ENCODE results near the gene PRKCG. TPM values are rescaled to one million over a fixed set of nuclear protein-coding genes. Genes with fewer than 3 reads are reported as not detected.
"Not testable (repeated sequence)": the region's sequence is repeated elsewhere in the genome, so short reads cannot be mapped to it uniquely, and the experiment has no call there.

PRKCG gene
- polyA plus RNA-seq (2011; rRNA removed), result 0.09 and 0.14 TPM in 2 replicates
- polyA minus RNA-seq (2011; rRNA and poly(A)+ RNA removed), result not detected in 2 replicates

- no peak within 1 kb of the TSS for H3K27ac ChIP-seq (ENCODE audit: low read depth, low read length)
- no peak for DNase-seq (ENCODE audit: low read depth, low spot score)
- ChIA-PET POLR2A (no interaction called here), CTCF (interaction anchor here (0.6 to 1.6 kb wide), 5 partner anchors 121 to 437 kb away, joined by 3 to 8 read pairs (median 4); no protein-coding TSS in a partner anchor)
- peak within 1 kb of the TSS; percentile 53 for H3K4me3 ChIP-seq (ENCODE audit: low read depth, low read length)
- H3K9me3 ChIP-seq (ENCODE audit: control insufficient read depth, insufficient read depth, low read length), result no peaks in the 10 kb centered on the region; the same call in 1 of the 2 replicates
- peaks cover 42% of the 10 kb centered on the region for H3K27me3 ChIP-seq (ENCODE audit: control insufficient read depth, insufficient read depth, low read length)
- TF ChIP-seq CTCF (IDR thresholded peaks at IDR 0.05; ENCODE audit: low read depth, low read length), result peak; percentile 53
Measured at GRCh38 chr19:53881482-53882390, at the start of gene PRKCG. PRKCG (plus strand) TSS chr19:53882197; CDS start chr19:53882495, 298 bp downstream.

GRCh38 chr19:53832861-53833260 is 49.1 kb upstream of the PRKCG start:
- H3K4me3 ChIP-seq (ENCODE audit: low read depth, low read length); H3K9me3 ChIP-seq (ENCODE audit: control insufficient read depth, insufficient read depth, low read length); CTCF ChIA-PET; POLR2A ChIA-PET; H3K27me3 ChIP-seq (ENCODE audit: control insufficient read depth, insufficient read depth, low read length); DNase-seq (ENCODE audit: low read depth, low spot score); H3K27ac ChIP-seq (ENCODE audit: low read depth, low read length): not testable (repeated sequence)

- DNase-seq (ENCODE audit: low read depth, low spot score); H3K9me3 ChIP-seq (ENCODE audit: control insufficient read depth, insufficient read depth, low read length); CTCF ChIA-PET; H3K4me3 ChIP-seq (ENCODE audit: low read depth, low read length); H3K27ac ChIP-seq (ENCODE audit: low read depth, low read length); POLR2A ChIA-PET; H3K27me3 ChIP-seq (ENCODE audit: control insufficient read depth, insufficient read depth, low read length): not testable (repeated sequence)
Measured at GRCh38 chr19:53838446-53838845, 43.6 kb upstream of the PRKCG start.

GRCh38 chr19:53840241-53840640 is 41.8 kb upstream of the PRKCG start:
- H3K9me3 ChIP-seq (ENCODE audit: control insufficient read depth, insufficient read depth, low read length); DNase-seq (ENCODE audit: low read depth, low spot score); H3K27ac ChIP-seq (ENCODE audit: low read depth, low read length); H3K27me3 ChIP-seq (ENCODE audit: control insufficient read depth, insufficient read depth, low read length); H3K4me3 ChIP-seq (ENCODE audit: low read depth, low read length): not testable (repeated sequence)
- ChIA-PET POLR2A (interaction anchor here (0.6 to 0.9 kb wide), 2 partner anchors 36 to 183 kb away, joined by 4 to 8 read pairs; no protein-coding TSS in a partner anchor), CTCF (interaction anchor here (0.7 to 1.9 kb wide), 7 partner anchors 10 to 231 kb away, joined by 3 to 21 read pairs (median 5); no protein-coding TSS in a partner anchor)

- H3K27ac ChIP-seq (ENCODE audit: low read depth, low read length), result peak overlapping the region; percentile 68
- CTCF ChIA-PET, result interaction anchor here (0.7 to 1.9 kb wide), 9 partner anchors 13 to 230 kb away, joined by 3 to 21 read pairs (median 5); no protein-coding TSS in a partner anchor
- H3K9me3 ChIP-seq (ENCODE audit: control insufficient read depth, insufficient read depth, low read length); H3K27me3 ChIP-seq (ENCODE audit: control insufficient read depth, insufficient read depth, low read length); H3K4me3 ChIP-seq (ENCODE audit: low read depth, low read length): not testable (repeated sequence)
- DNase-seq (ENCODE audit: low read depth, low spot score), result peak; percentile 61
- POLR2A ChIA-PET, result interaction anchor here (0.6 to 0.9 kb wide), 3 partner anchors 8 to 183 kb away, joined by 4 to 8 read pairs (median 6); no protein-coding TSS in a partner anchor
Measured at GRCh38 chr19:53840914-53841313, 41.1 kb upstream of the PRKCG start.

- CTCF ChIA-PET, result interaction anchor here (0.6 to 1.6 kb wide), 2 partner anchors 179 to 183 kb away, joined by 3 to 4 read pairs; no protein-coding TSS in a partner anchor
- TF ChIP-seq CTCF (IDR thresholded peaks at IDR 0.05; ENCODE audit: low read depth, low read length), result no peak
- POLR2A ChIA-PET, result no interaction called here
Measured at GRCh38 chr19:53844849-53845246, 37.1 kb upstream of the PRKCG start.

More at GRCh38 chr19:53844849-53845246, 37.1 kb upstream of the PRKCG start:
- no peak overlapping the region for H3K27ac ChIP-seq (ENCODE audit: low read depth, low read length)
- H3K27me3 ChIP-seq (ENCODE audit: control insufficient read depth, insufficient read depth, low read length), result no peaks in the 10 kb centered on the region
- no peak overlapping the region for H3K4me3 ChIP-seq (ENCODE audit: low read depth, low read length)
- DNase-seq (ENCODE audit: low read depth, low spot score), result no peak
- no peaks in the 10 kb centered on the region for H3K9me3 ChIP-seq (ENCODE audit: control insufficient read depth, insufficient read depth, low read length)

Data from AG04450 (cell line).